Fibroblast of lung (primary cell): ENCODE data around the gene COA7.

ENCODE experiments used
- EZH2 ChIP-seq: IDR thresholded peaks from 2 replicates; pipeline ENCODE4 v1.5.1; 2012; ENCODE audit warnings: low read length, control low read depth, mild to moderate bottlenecking; ENCODE audit errors: missing control alignments
- TF ChIP-seq, protein P1 (sequence below), 2 donors: IDR thresholded peaks in 1 of 2; conservative IDR thresholded peaks in 1 of 2; 1 replicate in 1 of 2; 2 replicates in 1 of 2; pipeline ENCODE4 v1.5.1; 2011 to 2012; ENCODE audit warnings: low read length in 2 of 2, control low read depth in 1 of 2, inconsistent platforms in 1 of 2, low read depth in 1 of 2, mild to moderate bottlenecking in 1 of 2

DNA sequence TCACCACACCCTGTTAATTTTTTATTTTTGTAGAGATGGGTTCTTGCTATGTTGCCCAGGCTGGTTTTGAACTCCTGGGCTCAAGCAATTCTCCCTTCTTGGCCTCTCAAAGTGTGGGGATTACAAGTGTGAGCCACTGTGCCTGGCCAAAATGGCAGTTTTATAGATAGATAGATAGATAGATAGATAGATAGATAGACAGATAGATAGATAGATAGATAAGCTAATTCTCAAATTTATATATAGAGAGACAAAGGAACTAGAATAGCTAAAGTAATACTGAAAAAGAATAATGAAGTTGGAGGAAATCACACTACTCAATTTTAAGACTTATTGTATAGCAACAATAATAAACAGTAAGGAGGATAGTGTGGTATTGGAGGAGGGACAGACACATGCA lies 44.1 kb downstream of the COA7 start:
- TF ChIP-seq, protein P1, sequence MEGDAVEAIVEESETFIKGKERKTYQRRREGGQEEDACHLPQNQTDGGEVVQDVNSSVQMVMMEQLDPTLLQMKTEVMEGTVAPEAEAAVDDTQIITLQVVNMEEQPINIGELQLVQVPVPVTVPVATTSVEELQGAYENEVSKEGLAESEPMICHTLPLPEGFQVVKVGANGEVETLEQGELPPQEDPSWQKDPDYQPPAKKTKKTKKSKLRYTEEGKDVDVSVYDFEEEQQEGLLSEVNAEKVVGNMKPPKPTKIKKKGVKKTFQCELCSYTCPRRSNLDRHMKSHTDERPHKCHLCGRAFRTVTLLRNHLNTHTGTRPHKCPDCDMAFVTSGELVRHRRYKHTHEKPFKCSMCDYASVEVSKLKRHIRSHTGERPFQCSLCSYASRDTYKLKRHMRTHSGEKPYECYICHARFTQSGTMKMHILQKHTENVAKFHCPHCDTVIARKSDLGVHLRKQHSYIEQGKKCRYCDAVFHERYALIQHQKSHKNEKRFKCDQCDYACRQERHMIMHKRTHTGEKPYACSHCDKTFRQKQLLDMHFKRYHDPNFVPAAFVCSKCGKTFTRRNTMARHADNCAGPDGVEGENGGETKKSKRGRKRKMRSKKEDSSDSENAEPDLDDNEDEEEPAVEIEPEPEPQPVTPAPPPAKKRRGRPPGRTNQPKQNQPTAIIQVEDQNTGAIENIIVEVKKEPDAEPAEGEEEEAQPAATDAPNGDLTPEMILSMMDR (conservative IDR thresholded peaks at IDR 0.05 in 1 of 2, IDR thresholded peaks at IDR 0.05 in 1 of 2; ENCODE audit: low read depth in 1 of 2, low read length in 2 of 2) = no peak
- no peak for TF ChIP-seq EZH2
